ENCODE results near the gene PTX4.
"Not testable (repeated sequence)": the region's sequence is repeated elsewhere in the genome, so short reads cannot be mapped to it uniquely, and the experiment has no call there.

PTX4 gene

GRCh38 chr16:1446296-1447080, 42.3 kb downstream of the PTX4 start:
- DNase-seq = no peak

GRCh38 chr16:1445518-1446203, 43.1 kb downstream of the PTX4 start:
- DNase-seq = no peak

GRCh38 chr16:1444730-1445517, 43.8 kb downstream of the PTX4 start:
- no peak for DNase-seq

GRCh38 chr16:1443980-1444729, 44.6 kb downstream of the PTX4 start, which contains the start of gene CCDC154:
CCDC154 (minus strand) TSS chr16:1444556; CDS start chr16:1444322, 234 bp downstream.
- no peak for DNase-seq

DNA sequence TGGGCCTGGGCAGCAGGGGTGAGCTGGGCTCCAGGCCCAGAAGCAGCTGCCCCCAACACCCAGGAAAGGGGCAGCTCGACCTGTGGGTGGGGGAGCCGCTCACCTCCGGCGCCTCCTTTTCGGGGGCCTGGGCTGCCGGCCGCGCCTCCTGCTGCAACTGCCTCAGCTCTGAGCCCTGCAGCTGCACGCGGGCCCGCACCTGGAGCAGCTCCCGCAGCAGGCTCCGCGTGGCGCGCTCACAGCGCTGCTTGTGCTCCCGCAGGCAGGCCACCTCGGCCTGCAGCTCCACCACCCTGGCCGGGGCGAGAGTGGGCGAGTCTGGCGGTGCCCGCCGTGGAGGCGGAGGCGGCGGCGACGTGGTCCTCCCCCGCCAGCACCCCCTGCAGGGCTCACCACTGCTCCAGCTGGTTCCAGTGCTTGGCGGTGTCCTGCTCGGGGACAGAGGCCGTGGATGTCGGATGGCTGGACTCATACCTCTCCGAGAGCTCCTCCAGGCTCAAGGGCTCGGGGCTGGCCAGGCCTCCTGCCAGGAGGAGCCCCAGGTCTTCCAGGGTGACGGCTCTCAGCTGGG, 45.3 kb downstream of the PTX4 start:
- no peak for DNase-seq

- DNase-seq = no peak
These were observed 46.0 kb downstream of the PTX4 start for GRCh38 chr16:1442697-1443096.

- no peak for DNase-seq
These were observed 47.3 kb downstream of the PTX4 start for GRCh38 chr16:1441391-1441829.

GRCh38 chr16:1439699-1440074, 49.1 kb downstream of the PTX4 start:
- not testable (repeated sequence) for DNase-seq

GRCh38 chr16:1439058-1439698, 49.6 kb downstream of the PTX4 start:
- no peak for DNase-seq

DNA sequence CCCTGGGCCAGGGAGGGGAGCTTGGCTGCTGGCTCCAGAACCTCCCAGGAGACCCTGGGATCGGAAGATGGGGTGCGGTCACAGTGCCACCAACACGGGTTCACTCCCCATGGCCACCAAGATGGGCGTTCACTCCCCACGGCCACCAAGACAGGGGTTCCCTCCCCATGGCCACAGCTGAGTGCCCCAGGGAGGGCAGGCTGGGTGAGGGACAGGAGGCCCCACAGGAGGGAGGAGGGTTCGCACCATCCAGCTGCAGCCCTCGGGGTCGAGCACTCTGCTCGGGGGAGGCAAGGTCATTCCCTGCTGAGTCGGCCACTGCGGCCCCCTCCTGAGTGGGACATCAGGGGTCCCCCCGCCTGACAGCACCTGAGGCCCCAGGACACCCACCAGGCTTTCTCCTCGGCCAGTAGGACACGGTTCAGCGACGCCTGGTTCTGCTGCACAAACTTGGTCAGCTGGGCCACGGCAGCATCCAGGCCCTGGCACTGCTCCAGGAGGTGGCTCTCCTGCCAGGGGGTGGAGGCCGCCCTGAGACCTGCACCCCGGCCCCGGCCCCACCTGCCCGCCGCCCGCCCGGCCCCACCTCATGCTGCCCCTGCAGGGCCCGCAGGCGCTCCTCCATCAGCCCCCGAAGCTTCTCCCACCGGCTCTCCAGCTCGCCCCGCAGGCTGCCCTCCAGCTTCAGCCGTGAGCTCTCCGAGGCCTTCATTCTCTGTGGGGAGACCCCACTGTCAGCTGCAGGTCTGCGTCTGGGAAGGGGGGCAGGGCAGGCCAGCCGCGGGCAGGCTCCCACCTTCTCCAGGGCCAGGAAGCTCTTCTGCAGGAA, 50.3 kb downstream of the PTX4 start:
- no peak for DNase-seq

DNA sequence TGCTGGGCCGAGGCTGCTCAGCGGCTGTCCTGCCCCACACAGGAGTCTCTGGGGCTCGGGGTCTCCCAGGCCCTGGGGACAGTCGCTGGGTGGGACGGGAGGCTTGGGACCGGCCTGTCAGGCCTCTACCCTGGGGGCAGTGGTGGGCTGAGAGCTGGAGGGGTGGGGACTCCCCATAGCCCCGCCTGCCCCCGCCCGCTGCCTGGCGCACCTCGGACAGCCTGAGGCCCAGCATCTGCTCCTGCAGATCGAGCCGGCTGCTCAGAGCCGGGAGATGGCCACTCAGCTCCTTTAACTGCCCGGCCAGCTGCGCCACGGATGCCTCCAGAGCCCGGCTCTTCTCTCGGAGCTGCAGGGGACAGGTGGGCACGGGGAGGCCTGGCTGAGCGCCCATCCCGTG, 51.1 kb downstream of the PTX4 start:
- no peak for DNase-seq

DNA sequence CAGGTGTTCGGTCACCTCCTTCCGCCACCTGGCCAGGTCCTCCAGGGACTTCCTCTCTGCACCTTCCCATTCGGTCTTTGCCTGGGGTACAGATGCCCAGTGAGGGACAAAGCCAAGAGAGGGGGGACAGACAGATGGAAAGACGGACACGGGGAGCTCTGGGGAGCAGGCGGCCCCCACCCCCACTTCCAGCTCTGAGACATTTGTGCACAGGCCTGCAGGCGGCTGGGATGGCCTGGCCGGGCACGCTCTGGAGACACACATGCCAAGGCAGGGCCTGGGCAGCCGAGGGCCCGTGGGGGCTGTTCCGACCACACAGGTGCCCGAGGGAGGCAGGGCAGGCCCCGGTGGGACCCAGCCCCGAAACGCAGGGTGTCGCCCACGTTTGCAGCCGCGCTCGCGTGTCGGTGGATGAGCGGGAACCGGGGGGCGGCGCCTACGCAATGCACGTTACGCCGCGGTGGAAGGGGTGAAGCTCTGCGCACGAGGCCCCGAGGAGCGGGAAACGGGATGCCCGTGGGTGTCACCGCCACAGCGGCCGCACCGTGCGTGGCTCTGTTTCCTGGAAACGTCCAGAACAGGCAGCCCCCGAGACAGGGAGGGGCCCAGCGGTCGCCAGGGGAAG, 51.9 kb downstream of the PTX4 start:
- no peak for DNase-seq

- DNase-seq = no peak
These were observed 52.6 kb downstream of the PTX4 start for GRCh38 chr16:1435921-1436697.
